ENCODE measurements around the gene KCNH2.

- TF ChIP-seq, protein P1, sequence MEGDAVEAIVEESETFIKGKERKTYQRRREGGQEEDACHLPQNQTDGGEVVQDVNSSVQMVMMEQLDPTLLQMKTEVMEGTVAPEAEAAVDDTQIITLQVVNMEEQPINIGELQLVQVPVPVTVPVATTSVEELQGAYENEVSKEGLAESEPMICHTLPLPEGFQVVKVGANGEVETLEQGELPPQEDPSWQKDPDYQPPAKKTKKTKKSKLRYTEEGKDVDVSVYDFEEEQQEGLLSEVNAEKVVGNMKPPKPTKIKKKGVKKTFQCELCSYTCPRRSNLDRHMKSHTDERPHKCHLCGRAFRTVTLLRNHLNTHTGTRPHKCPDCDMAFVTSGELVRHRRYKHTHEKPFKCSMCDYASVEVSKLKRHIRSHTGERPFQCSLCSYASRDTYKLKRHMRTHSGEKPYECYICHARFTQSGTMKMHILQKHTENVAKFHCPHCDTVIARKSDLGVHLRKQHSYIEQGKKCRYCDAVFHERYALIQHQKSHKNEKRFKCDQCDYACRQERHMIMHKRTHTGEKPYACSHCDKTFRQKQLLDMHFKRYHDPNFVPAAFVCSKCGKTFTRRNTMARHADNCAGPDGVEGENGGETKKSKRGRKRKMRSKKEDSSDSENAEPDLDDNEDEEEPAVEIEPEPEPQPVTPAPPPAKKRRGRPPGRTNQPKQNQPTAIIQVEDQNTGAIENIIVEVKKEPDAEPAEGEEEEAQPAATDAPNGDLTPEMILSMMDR (IDR thresholded peaks at IDR 0.05): no peak
- TF ChIP-seq POLR2AphosphoS5 (IDR thresholded peaks at IDR 0.05) (peak in 2 of 4 donors; percentile 17 to 55), POLR2A (IDR thresholded peaks at IDR 0.05) (no peak)
Measured at GRCh38 chr7:150993511-150993910, 15.4 kb upstream of the KCNH2 start.
